Neural crest cell (in vitro differentiated cells): ENCODE data around the gene FNDC3A. TPM values are rescaled to one million over a fixed set of nuclear protein-coding genes. Genes with fewer than 3 reads are reported as not detected.
"Not testable (repeated sequence)": the region's sequence is repeated elsewhere in the genome, so short reads cannot be mapped to it uniquely, and the experiment has no call there.

Source experiments
- DNase-seq: peaks from one replicate; pipeline ENCODE4 v3.0.0; 2021; ENCODE audit warnings: low read depth, mixed read lengths, low spot score
- H3K27ac Mint-ChIP-seq: one replicate; pipeline ENCODE4 v1.8.0; 2021; ENCODE audit warnings: mild to moderate bottlenecking, mixed read lengths; ENCODE audit not compliant: unreplicated experiment
- H3K27me3 Mint-ChIP-seq: 2 replicates; pipeline ENCODE4 v1.8.0; 2021; ENCODE audit warnings: low read depth, mild to moderate bottlenecking, mixed read lengths
- H3K36me3 Mint-ChIP-seq: 2 replicates; pipeline ENCODE4 v1.8.0; 2021; ENCODE audit warnings: low read depth, mild to moderate bottlenecking, mixed read lengths
- H3K4me1 Mint-ChIP-seq: 2 replicates; pipeline ENCODE4 v1.8.0; 2021; ENCODE audit warnings: mixed read lengths
- H3K4me3 Mint-ChIP-seq: one replicate; pipeline ENCODE4 v1.8.0; 2021; ENCODE audit warnings: mild to moderate bottlenecking, mixed read lengths
- H3K9me3 Mint-ChIP-seq: 2 replicates; pipeline ENCODE4 v1.8.0; 2021; ENCODE audit warnings: mixed read lengths
- total RNA-seq: library from RNA; stranded (reverse); gene quantifications from 2 replicates; pipeline ENCODE4 v1.2.1, GENCODE V29; 2021
- TF ChIP-seq, protein P1 (sequence below): fragments of 200-600 bp; sonication (generic); conservative IDR thresholded peaks from 2 replicates; pipeline ENCODE4 v1.5.0; 2021; ENCODE audit warnings: antibody characterized with exemption, mild to moderate bottlenecking

The FNDC3A gene
- total RNA-seq, 1 donor from 2014 or later = 57.1 TPM

DNA sequence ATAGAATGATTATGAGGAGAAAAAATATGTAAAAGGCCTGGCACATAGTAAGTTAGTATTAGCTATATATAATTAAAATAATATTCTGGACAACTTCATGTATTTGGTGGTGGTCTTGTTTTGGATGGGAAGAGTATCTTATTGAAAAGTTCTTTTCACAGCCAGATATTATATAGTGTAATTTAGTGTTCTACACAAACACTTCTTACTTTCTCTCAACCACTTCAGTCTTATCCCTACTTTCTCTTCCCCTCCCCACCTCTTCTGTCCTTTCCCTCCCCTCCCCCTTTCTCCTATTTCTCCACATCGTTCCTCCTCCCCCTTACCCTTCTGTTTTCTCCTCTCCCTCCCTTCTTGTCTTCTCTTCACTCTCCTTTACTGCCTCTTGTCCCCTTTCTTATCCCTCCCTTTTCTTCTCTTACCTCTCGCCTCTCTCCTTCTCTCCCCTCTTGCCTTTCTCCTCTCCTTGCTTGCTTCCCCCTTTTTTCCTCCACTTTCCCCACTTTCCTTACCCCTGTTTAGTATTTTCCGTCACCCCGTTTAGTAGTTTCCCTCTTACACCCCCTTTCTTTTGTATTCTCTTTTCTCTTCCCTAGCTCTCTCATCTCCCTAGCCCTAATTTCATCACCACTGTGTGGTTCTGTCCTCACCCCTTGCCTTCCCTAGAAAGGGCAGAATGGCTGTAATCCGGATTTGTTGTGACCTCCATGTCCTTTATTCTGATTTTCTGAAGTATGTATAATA is 137.2 kb downstream of the FNDC3A start:
- Mint-ChIP-seq H3K4me1 (peaks cover 24% of the 10 kb centered on the region), H3K27ac (peak overlapping the region; percentile 90), H3K9me3 (no peaks in the 10 kb centered on the region), H3K36me3 (peaks cover 24% of the 10 kb centered on the region), H3K4me3 (peak overlapping the region; percentile 79), H3K27me3 (no peaks in the 10 kb centered on the region)
- DNase-seq = no peak
- TF ChIP-seq, protein P1, sequence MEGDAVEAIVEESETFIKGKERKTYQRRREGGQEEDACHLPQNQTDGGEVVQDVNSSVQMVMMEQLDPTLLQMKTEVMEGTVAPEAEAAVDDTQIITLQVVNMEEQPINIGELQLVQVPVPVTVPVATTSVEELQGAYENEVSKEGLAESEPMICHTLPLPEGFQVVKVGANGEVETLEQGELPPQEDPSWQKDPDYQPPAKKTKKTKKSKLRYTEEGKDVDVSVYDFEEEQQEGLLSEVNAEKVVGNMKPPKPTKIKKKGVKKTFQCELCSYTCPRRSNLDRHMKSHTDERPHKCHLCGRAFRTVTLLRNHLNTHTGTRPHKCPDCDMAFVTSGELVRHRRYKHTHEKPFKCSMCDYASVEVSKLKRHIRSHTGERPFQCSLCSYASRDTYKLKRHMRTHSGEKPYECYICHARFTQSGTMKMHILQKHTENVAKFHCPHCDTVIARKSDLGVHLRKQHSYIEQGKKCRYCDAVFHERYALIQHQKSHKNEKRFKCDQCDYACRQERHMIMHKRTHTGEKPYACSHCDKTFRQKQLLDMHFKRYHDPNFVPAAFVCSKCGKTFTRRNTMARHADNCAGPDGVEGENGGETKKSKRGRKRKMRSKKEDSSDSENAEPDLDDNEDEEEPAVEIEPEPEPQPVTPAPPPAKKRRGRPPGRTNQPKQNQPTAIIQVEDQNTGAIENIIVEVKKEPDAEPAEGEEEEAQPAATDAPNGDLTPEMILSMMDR = no peak

DNA sequence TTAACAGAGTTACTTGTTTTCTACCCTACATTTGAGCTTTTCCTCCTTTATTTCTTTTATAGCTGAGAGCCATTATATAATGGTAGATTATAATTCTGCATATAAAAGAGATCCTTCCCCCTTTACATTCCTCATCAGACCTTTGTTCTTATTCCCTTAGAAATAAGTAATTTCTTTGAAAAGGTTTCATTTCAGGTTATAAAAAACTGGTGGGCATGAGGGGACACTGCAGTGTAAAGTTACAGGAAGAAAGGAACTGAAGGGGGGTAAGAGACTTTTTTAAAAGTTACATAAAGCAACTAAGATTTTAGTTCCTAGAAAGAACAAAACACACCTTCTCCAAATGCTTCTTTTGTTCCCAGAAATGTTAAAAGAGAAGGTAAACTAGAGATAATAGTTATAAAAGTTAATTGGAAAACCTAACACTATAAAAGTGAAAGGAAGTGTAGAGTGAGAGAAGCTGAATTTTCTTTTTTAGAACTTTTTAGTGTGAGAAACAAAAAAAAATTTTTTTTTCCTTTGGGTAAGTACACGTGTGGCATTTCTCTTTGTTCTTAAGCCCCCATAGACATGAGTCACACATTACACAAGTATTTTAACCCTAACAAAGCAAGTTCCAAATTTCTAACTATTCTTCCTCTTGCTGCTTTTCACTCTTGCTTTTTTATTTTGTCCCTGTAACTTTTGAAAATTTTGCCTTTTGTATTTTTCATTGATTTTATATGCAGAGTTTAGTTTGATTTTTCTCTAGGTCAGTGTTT is 138.0 kb downstream of the FNDC3A start:
- peak overlapping the region; percentile 10 for H3K27ac Mint-ChIP-seq
- peaks cover 24% of the 10 kb centered on the region for H3K4me1 Mint-ChIP-seq
- peak overlapping the region; percentile 79 for H3K4me3 Mint-ChIP-seq
- DNase-seq = no peak
- H3K27me3 Mint-ChIP-seq = no peaks in the 10 kb centered on the region
- TF ChIP-seq, protein P1 = no peak
- H3K36me3 Mint-ChIP-seq = peaks cover 31% of the 10 kb centered on the region
- H3K9me3 Mint-ChIP-seq = no peaks in the 10 kb centered on the region

DNA sequence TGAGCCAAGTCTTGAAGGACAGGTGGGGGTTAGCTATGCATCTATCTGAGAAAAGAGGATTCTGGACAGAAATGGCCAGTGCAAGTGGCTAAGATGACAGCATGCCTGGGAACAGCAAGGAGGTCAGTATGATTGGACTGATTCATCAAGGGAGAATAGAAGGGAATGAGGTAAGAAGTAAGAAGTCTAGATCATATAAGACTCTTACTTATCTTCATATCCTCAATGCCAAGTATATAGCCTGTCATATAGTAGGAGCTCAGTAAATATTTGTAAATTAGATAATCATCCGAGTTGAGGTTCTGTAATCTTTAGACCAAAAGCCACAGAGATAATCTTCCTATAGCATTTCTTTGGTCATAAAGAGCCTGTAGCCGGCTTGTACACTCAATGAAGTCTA is 141.2 kb downstream of the FNDC3A start:
- Mint-ChIP-seq H3K4me3 (no peak overlapping the region), H3K27me3 (no peaks in the 10 kb centered on the region), H3K27ac (no peak overlapping the region), H3K4me1 (peaks cover 19% of the 10 kb centered on the region), H3K9me3 (peaks cover 12% of the 10 kb centered on the region), H3K36me3 (peaks cover 61% of the 10 kb centered on the region)
- no peak for DNase-seq
- TF ChIP-seq, protein P1 = no peak

DNA sequence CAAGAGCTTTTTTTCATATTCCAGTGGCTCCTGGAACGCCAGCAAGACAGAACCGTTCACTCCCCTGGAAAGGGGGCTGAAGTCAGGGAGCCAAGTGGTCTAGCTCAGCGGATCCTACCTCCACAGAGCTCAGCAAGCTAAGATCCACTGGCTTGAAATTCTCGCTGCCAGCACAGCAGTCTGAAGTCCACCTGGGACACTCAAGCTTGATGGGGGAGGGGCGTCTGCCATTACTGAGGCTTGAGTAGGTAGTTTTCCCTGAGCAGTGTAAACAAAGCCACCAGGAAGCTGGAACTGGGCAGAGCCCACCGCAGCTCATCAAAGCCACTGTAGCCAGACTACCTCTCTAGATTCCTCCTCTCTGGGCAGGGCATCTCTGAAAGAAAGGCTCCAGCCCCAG is 142.7 kb downstream of the FNDC3A start:
- not testable (repeated sequence) for H3K4me3 Mint-ChIP-seq, DNase-seq, H3K4me1 Mint-ChIP-seq, H3K27me3 Mint-ChIP-seq, H3K27ac Mint-ChIP-seq
- Mint-ChIP-seq H3K9me3 (peaks cover 19% of the 10 kb centered on the region), H3K36me3 (peaks cover 73% of the 10 kb centered on the region)

DNA sequence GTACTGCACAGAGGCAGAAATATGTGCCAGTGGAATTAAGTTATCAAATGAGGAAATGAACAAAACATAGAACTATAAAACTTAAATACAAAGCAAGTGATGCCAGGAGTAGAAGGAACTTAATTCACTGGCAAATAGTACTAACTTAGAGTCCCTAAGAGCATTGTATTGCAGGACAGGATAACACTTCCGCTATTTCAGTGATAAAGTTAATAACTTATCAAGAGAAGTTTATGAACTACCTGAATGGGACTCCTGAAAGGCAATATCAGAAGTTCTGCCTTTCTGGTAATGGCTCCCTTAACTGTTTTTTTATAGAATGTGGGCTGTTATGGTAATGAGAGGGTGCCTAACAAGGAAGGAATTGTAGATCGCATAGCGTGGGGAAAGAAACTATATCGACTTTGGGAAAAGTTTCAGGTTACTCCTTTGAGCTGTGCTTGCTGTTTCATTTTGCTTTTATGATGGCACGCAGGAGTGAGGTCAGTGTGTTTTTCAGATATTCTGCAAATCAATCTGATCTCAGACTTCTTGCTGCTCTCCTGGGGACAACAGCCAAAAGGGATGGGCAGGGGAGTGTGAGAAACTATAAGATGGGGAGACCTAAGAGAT is 149.1 kb downstream of the FNDC3A start:
- DNase-seq = no peak
- Mint-ChIP-seq H3K27ac (no peak overlapping the region), H3K4me1 (no peaks in the 10 kb centered on the region), H3K27me3 (no peaks in the 10 kb centered on the region), H3K9me3 (peaks cover 16% of the 10 kb centered on the region), H3K4me3 (no peak overlapping the region), H3K36me3 (peaks cover 31% of the 10 kb centered on the region)
- TF ChIP-seq, protein P1 = no peak
